Caki2 (cell line): Measurements from ENCODE around the gene C3orf85. TPM values are rescaled to one million over a fixed set of nuclear protein-coding genes. Genes with fewer than 3 reads are reported as not detected.

Source experiments
- DNase-seq: peaks from one replicate; pipeline ENCODE4 v3.0.0-alpha.2; 2015; ENCODE audit warnings: low read depth
- in situ Hi-C: cut with HindIII; loops from 2 replicates; pipeline ENCODE4 v1.10.0; 2016; ENCODE audit warnings: low sequenced_read_pairs, low pct_unique_long_range_greater_than_20kb, mixed read lengths
- total RNA-seq: library from RNA; depleted of rRNA; stranded (reverse); fragments of >200 nt; shearing (Covaris generic); gene quantifications from 2 replicates; pipeline ENCODE4 v1.2.3, GENCODE V29; 2014; ENCODE audit warnings: low replicate concordance

C3orf85 gene
- total RNA-seq, 1 experiment from 2014 or later, result not detected

DNA sequence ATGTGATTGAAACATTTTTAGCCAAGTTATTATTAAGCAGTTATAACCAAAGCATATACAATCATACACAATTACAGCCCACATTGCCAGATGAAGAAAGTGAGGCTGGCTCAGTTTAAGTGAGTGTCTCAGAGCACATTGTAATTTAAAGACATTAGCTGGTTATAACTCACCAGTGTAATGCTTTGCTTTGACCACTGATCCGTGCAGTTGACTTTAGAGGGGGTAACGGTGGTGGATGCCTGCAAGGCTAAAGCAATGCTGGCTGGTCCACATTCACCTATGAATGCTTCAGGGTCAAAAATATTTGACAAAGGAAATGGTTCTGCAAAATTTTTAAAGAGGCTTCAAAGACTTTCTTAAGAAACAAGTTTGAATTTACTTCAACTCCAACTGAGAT is 1.2 kb downstream of the C3orf85 start:
- in situ Hi-C loops, result no loop called here
- peak; percentile 43 for DNase-seq

DNA sequence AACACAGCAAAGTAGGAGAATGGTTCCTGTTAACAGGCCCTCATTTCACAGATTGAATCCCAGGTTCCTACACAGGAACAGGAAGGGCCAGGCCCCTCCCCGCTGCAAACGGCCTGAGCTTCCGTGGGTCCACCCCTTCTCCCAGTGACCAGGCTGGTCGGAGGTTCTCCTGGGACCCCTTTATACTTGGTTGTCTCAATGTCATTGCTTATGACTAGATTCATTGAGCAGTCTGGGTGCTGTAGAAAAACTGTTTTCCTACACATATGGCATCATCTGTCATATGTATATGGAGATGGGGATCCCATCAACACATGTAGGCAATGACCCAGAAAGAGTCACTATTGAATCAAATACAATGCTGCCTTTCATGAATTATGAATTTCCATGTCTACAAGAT is 3.8 kb downstream of the C3orf85 start:
- DNase-seq, result no peak
- in situ Hi-C loops, result no loop called here

- DNase-seq, result no peak
- in situ Hi-C loops, result no loop called here
Measured at GRCh38 chr3:109143646-109144045, 7.1 kb downstream of the C3orf85 start.

GRCh38 chr3:109149078-109149477 is 12.6 kb downstream of the C3orf85 start:
- no peak for DNase-seq
- in situ Hi-C loops, result no loop called here

- in situ Hi-C loops, result no loop called here
- no peak for DNase-seq
Measured at GRCh38 chr3:109152320-109152719, 15.8 kb downstream of the C3orf85 start.

GRCh38 chr3:109154979-109155378 is 18.5 kb downstream of the C3orf85 start:
- in situ Hi-C loops, result no loop called here
- peak; percentile 31 for DNase-seq

DNA sequence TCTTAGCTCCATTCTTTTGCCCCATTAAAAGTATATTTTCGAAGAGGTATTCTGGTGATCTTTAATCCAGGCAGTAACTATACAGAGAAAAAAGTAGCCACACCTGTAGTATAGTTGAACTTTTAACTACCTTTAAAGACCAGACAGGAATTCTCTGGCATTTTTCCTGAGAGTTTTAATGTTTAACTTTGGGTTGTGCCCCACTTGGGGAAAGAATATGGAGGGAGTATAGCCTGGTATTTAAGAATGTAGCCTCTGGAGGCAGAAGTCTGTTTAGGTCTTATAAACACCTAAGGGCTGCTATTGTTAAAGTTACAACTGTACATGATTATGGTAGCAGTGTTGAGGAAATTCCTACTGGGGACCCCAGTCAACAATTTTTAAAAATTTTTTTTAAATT is 19.3 kb downstream of the C3orf85 start:
- peak; percentile 74 for DNase-seq
- in situ Hi-C loops, result no loop called here

DNA sequence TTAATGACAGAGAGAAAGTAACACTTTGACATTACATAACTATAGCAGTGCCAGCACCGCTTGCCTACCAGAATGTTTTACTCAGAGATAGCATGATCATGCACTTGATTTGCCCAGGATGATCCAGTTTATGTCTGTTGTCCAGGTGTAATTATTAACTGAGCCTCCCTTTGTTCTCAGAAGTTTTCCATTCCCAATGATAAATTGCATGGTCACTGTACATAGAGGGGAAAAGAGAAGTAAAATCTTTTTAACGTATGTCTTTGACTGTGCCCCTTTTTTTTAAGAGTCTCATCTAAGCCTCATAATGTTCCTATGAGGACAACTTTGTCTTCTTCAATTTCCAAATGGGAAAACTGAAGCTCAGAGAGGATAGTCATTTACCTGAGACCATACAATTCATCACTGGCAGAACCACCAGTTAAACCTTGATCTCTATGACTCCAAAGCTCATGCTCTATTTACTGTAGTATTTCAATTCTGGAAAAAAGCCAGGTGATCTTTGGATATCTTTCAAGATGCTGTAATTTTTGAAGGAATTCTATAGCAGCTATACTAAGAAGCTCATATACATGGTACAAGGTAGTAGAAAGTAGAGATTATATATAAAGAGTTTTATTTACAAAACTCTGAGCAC is 25.1 kb downstream of the C3orf85 start:
- in situ Hi-C loops, result no loop called here

DNA sequence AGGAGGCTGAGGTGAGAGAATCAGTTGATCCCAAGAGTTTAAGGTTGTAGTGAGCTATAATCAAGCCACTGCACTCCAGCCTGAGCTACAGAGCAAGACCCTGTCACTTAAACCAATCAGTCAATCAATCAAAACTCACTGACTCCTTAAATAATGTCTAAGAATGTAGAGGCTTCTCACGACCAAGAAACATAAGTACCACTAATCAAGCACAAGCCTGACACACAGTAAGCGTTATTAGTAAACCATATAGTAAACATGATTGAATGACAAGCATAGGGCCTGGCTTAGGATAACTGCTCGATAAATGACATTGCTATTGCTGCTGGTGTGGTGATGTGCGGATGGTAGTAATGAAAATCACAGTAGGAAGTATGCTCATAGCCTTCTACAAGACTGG is 29.4 kb downstream of the C3orf85 start:
- in situ Hi-C loops, result no loop called here
- no peak for DNase-seq

More for the DNA sequence above, 25.1 kb downstream of the C3orf85 start:
- DNase-seq, result peak; percentile 81

GRCh38 chr3:109171479-109171878 is 35.0 kb downstream of the C3orf85 start:
- in situ Hi-C loops, result no loop called here
- DNase-seq, result no peak

DNA sequence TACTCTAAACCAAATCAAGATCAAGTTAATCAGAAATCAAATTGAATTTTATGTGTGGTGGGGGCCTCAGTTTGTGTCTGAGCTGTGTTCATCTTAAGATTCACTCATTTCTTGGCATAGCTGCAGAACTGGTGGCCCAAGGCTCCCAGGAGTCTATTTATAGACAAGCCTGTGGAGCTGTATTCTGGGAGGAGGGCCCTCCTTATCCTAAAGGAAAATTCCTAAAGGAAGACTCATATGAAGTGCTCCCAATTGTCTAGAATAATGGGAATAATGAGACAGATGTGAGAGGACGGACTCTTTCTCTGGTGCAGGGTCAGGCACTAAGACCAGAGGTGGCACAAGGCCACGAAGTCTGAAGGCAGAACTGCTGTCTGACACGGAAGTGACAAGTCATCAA is 38.9 kb downstream of the C3orf85 start:
- no peak for DNase-seq
- in situ Hi-C loops, result no loop called here

- DNase-seq, result no peak
- in situ Hi-C loops, result no loop called here
Measured at GRCh38 chr3:109176726-109177125, 40.2 kb downstream of the C3orf85 start.

- DNase-seq, result peak; percentile 77
- in situ Hi-C loops, result no loop called here
Measured at GRCh38 chr3:109177908-109178307, 41.4 kb downstream of the C3orf85 start.

DNA sequence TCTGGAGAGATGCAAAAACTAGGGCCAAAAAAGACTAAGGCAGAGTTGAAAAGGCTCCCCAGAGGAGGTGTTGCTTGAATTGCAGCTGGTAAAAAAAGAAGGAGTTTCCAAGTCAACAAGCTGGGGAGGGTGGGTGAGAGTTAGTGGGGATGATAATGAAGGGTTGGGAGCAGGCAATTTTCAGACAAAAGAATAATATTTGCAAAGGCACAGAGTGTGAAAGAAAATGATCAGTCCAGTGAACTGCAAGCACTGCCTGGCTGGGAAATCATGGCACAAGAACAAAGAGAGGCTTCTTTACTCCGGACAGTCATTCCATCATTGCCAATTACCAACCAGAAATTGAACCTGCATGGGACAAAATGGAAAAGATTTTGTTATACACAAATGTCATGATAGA is 42.2 kb downstream of the C3orf85 start:
- peak; percentile 81 for DNase-seq
- in situ Hi-C loops, result no loop called here

DNA sequence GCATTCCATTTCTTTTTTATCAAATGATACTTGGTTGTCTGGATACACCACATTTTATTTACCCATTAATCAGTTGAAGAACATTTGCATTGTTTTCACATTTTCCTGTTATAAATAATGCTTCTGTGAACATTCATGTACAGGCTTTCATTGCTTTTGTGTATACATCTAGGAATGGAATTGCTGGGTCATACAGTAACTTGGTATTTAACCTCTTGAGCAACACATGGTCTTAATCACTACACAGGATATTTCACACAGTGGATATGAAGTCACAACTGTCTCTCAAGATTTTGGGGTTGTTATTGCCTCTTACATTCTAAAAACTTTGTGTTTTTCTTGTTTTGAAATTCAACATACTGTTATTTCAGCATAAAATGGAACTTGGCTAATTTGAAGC is 48.2 kb downstream of the C3orf85 start:
- no peak for DNase-seq
- in situ Hi-C loops, result no loop called here

DNA sequence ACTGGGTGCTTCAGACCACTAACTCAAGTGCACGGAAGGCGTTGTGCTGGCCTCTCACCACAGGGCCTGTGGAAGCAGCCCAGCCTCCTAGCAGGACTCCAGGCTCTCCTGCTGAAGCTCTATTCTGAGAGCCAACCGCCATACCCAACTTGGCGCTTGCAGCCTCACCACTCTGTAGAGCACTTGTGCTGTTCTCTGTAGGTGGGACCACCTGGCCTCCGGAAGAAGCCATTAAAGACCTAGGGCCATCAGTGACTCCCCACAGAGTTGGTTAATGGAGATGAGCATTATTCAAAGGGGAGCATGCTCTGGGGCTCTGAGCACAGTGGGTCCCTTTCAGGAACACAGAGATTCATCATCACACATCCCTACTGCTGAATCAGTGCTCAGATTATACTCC is 50.9 kb downstream of the C3orf85 start:
- in situ Hi-C loops, result no loop called here

DNA sequence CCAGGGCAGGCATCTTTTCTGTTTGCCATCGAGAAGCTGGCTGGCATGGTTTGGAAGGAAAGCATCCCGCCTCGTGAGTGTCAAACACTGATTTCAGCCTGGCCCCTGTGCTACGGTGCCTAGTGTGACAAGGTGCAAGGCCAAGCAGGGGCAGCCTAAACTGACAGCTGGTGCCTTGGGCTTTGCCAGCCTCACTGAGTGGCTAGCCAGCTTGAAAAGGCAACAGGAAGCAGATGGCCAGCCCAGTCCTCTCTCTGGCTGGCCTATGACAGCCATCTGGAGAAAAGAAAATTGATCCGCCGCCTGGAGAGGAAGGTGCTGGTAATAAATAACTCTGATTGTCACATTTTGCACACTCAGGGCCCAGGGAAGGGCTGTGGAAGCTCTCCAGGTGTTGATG is 52.2 kb downstream of the C3orf85 start:
- in situ Hi-C loops, result no loop called here

More for the DNA sequence above, 50.9 kb downstream of the C3orf85 start:
- DNase-seq, result no peak

DNA sequence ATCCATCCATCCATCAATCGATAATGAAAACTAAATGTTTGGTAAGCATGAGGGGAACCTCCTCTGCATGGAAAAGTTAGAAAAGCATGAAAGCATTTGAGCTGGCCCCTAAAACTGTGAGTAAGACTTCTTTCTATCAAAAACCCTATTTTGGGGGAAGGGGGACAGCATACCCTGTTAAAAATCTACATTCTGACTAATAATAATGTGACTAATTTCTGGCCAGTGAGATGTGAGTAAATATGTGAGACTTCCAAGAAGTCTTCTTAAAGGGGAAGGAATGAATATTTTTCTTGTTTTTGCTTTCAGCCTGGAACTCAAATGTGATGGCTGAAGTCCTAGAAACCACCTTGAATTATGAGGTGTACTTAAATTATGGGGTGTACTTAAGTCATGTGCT is 54.9 kb downstream of the C3orf85 start:
- in situ Hi-C loops, result no loop called here
- no peak for DNase-seq

More for the DNA sequence above, 52.2 kb downstream of the C3orf85 start:
- DNase-seq, result no peak

DNA sequence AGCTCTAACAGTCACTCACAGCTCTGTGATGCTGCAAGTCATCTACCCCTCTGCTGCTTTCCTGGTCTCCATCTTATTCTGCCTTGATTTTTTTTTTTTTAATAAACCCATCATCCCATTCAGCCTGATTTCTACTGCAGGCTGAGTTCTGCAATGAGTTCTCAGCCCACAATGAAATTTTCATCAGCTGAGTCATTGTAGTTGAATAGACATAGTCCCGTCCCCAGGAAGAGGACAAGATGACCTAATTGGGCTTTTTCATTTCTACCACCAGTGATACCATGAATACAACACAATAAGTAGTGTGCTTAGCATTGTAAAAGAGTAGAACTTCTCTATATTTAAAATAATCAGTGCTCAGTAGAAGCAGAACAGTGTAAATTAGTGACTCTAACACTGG is 59.3 kb downstream of the C3orf85 start:
- in situ Hi-C loops, result no loop called here
- DNase-seq, result peak; percentile 21
